ENCODE data around the gene SIVA1.
A peak's percentile ranks its signal among the peaks of the same experiment; 100 is the strongest.

The SIVA1 gene

DNA sequence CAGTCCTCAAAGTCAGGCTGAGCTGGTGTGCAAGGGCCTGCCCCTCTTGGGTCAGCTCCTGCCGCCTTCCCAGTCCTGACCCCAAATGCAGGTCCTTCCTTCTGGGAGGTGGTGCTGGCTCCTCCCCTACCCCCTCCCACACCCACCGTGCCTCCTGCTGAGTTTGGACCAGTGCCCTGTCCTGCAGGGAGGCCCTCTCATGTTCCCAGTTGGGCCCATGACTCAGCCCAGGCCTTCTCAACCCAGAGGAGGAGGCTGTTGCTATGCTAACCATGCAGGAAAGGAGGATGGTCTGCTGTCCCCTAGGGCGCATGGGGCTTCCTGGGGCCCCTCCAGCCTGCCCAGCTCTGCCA, 52.4 kb downstream of the SIVA1 start:
- Mint-ChIP-seq H3K27me3 (peaks cover 11% of the 10 kb centered on the region), H3K27ac (no peak overlapping the region), H3K4me1 (ENCODE audit: low read depth) (peaks cover 43% of the 10 kb centered on the region), H3K36me3 (ENCODE audit: low read depth) (peaks cover 8% of the 10 kb centered on the region), H3K9me3 (no peaks in the 10 kb centered on the region), H3K4me3 (no peak overlapping the region)
- intact Hi-C loops (cut with micrococcal nuclease) = no loop called here

- H3K9me3 Mint-ChIP-seq = no peaks in the 10 kb centered on the region
- H3K4me1 Mint-ChIP-seq (ENCODE audit: low read depth) = peaks cover 42% of the 10 kb centered on the region
- H3K27me3 Mint-ChIP-seq = peaks cover 11% of the 10 kb centered on the region
- peaks cover 8% of the 10 kb centered on the region for H3K36me3 Mint-ChIP-seq (ENCODE audit: low read depth)
- H3K27ac Mint-ChIP-seq = no peak overlapping the region
- H3K4me3 Mint-ChIP-seq = no peak overlapping the region
- intact Hi-C loops (cut with micrococcal nuclease) = no loop called here
These were observed 53.1 kb downstream of the SIVA1 start for GRCh38 chr14:104805941-104806624.

DNA sequence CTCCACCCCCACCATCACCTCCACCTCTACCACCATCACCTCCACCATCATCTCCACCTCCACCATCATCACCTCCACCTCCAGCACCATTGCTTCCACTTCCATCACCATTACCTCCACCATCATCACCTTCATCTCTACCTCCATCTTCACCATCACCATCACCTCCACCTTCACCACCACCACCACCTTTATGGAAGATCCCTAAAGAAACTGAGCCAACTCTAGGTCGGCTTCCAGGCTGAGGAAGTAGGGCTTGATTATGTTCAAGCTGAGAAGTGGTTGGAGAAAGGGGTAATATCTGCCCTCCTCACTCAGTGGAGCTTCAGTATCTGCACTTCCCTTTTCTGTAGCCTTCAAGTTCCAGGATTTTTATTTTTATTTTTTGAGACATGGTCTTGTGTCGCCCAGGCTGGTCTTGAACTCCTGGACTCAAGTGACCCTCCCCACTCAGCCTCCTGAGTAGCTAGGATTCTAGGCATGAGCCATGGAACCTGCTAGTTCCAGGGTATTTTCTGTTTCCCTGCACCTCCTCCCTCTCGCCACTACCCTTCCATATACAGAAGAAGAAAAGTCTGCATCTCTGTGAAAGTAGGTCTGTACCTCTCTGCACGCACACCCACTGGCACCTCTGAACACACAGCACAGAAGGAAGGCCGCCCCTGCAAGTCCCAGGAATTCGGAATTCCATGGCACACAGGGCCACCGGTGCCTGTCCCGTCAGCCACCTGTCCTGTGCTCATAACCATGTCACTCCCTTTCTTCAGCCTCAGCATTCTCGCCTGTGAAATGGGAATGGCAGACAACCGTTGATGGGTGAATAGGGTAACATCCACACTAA, 53.9 kb downstream of the SIVA1 start:
- Mint-ChIP-seq H3K27me3 (peaks cover 4% of the 10 kb centered on the region), H3K4me3 (no peak overlapping the region), H3K27ac (peak overlapping the region; percentile 55), H3K4me1 (ENCODE audit: low read depth) (peaks cover 35% of the 10 kb centered on the region), H3K36me3 (ENCODE audit: low read depth) (peaks cover under 1% of the 10 kb centered on the region), H3K9me3 (no peaks in the 10 kb centered on the region)
- intact Hi-C loops (cut with micrococcal nuclease) = no loop called here

- peaks cover 28% of the 10 kb centered on the region for H3K4me1 Mint-ChIP-seq (ENCODE audit: low read depth)
- intact Hi-C loops (cut with micrococcal nuclease) = no loop called here
- peaks cover 4% of the 10 kb centered on the region for H3K27me3 Mint-ChIP-seq
- no peak overlapping the region for H3K27ac Mint-ChIP-seq
- peaks cover 3% of the 10 kb centered on the region for H3K36me3 Mint-ChIP-seq (ENCODE audit: low read depth)
- H3K9me3 Mint-ChIP-seq = no peaks in the 10 kb centered on the region
- no peak overlapping the region for H3K4me3 Mint-ChIP-seq
These were observed 55.5 kb downstream of the SIVA1 start for GRCh38 chr14:104808456-104808855.

Measured in dendritic cell treated with granulocyte-macrophage colony-stimulating factor and Interleukin-4, amounts not matched to agents 40 ng/mL and 50 ng/mL, for 4 days (primary cell).